Thymus (tissue), 11 donors: Measurements from ENCODE around the gene REXO4. TPM values are rescaled to one million over a fixed set of nuclear protein-coding genes. Genes with fewer than 3 reads are reported as not detected.

ENCODE experiments used
- DNase-seq, 9 donors: peaks; one replicate each; pipeline ENCODE4 v3.0.0-alpha.2; 2013; ENCODE audit warnings: low spot score in 9 of 9, low read depth in 6 of 9, missing footprints in 1 of 9
- H3K27ac ChIP-seq, 2 donors: one replicate each; pipeline ENCODE4 v1.5.1; 2013; ENCODE audit warnings: control low read depth in 1 of 2, low read depth in 1 of 2, low read length in 1 of 2, mild to moderate bottlenecking in 1 of 2, moderate library complexity in 1 of 2
- H3K27me3 ChIP-seq, 2 donors: one replicate each; pipeline ENCODE4 v1.5.1; 2013; ENCODE audit warnings: low read length in 1 of 2; ENCODE audit not compliant: control insufficient read depth in 2 of 2, insufficient read depth in 1 of 2
- H3K36me3 ChIP-seq, 2 donors: one replicate each; pipeline ENCODE4 v1.5.1; 2013; ENCODE audit warnings: low read length in 1 of 2, mild to moderate bottlenecking in 1 of 2, moderate library complexity in 1 of 2; ENCODE audit not compliant: control insufficient read depth in 2 of 2, insufficient read depth in 2 of 2
- H3K4me1 ChIP-seq, 2 donors: one replicate each; pipeline ENCODE4 v1.5.1; 2013; ENCODE audit warnings: low read length in 2 of 2; ENCODE audit not compliant: control insufficient read depth in 2 of 2, insufficient read depth in 2 of 2
- H3K4me3 ChIP-seq, 2 donors: one replicate each; pipeline ENCODE4 v1.5.1; 2013; ENCODE audit warnings: low read length in 2 of 2, control low read depth in 1 of 2, mild to moderate bottlenecking in 1 of 2
- H3K9me3 ChIP-seq, 2 donors: one replicate each; pipeline ENCODE4 v1.5.1; 2013; ENCODE audit warnings: low read length in 1 of 2, mild to moderate bottlenecking in 1 of 2; ENCODE audit not compliant: control insufficient read depth in 2 of 2, insufficient read depth in 1 of 2
- WGBS: extraction: QIAGEN DNeasy Blood & Tissue Kit; methylation state at CpG from one replicate; pipeline ENCODE4 v1.1.7; 2013; 5-methylcytosine and 5-hydroxymethylcytosine counted together
- polyA plus RNA-seq: library from polyadenylated mRNA; stranded (reverse); fragments of 200-250 nt; gene quantifications from one replicate; pipeline ENCODE4 v1.2.3, GENCODE V29; 2013
- total RNA-seq: library from RNA; stranded (reverse); fragments of 120-200 nt; gene quantifications from one replicate; pipeline ENCODE4 v1.2.4, GENCODE V29; 2013
- donor health status: healthy.

Gene REXO4
- total and polyA plus RNA-seq, 2 donors, result 17.5 to 20.4 TPM

DNA sequence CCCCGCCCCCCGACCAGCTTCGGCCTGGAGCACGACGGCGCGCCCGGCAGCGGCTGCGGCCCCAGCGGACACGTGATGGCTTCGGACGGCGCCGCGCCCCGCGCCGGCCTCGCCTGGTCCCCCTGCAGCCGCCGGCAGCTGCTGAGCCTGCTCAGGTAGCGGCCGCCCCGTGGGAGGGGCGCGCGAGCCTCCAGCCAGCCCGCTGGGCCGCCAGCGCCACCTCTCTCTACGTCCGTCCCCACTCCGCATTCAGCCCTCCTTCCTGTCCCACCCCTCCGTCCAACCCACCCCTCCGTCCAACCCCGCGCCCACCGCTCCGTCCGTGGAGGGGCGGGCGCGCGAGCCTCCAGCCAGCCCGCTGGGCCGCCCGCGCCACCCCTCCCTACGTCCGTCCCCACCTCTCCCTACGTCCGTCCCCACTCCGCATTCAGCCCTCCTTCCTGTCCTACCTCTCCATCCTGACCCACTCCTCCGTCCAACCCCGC, 10.8 kb upstream of the REXO4 start:
- Histone ChIP-seq H3K36me3 (no peaks in the 10 kb centered on the region), H3K4me1 (no peaks in the 10 kb centered on the region), H3K27ac (no peak overlapping the region), H3K27me3 (peaks cover 34 to 67% of the 10 kb centered on the region in 2 donors), H3K4me3 (peak overlapping the region in 1 of 2 donors; percentile 15), H3K9me3 (no peaks in the 10 kb centered on the region)
- DNase-seq, result no peak
- WGBS, result 4% methylated on average over 57 of the region's 57 CpGs

- peaks cover 34 to 67% of the 10 kb centered on the region in 2 donors for H3K27me3 ChIP-seq
- H3K4me3 ChIP-seq, result no peak overlapping the region
- 68% methylated on average over 10 of the region's 10 CpGs for WGBS
- H3K4me1 ChIP-seq, result no peaks in the 10 kb centered on the region
- H3K36me3 ChIP-seq, result no peaks in the 10 kb centered on the region
- DNase-seq, result no peak
- H3K27ac ChIP-seq, result no peak overlapping the region
- no peaks in the 10 kb centered on the region for H3K9me3 ChIP-seq
Measured at GRCh38 chr9:133427658-133428348, 10.0 kb upstream of the REXO4 start.

DNA sequence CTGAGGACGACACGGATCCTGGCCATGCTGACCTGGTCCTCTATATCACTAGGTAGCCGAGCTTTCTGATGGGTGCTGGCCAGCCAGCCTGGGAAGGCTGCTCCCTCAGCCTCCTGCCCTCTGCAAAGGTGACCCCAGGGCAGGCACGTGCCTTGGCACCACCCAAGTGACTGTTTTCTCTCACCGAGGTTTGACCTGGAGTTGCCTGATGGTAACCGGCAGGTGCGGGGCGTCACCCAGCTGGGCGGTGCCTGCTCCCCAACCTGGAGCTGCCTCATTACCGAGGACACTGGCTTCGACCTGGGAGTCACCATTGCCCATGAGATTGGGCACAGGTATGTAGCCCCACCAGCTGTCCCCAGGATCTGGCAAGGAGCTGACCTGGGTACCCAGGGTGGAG, 8.2 kb upstream of the REXO4 start:
- Histone ChIP-seq H3K27ac (no peak overlapping the region), H3K27me3 (peaks cover 34 to 59% of the 10 kb centered on the region in 2 donors), H3K9me3 (no peaks in the 10 kb centered on the region), H3K36me3 (no peaks in the 10 kb centered on the region), H3K4me1 (no peaks in the 10 kb centered on the region), H3K4me3 (no peak overlapping the region)
- DNase-seq, result no peak
- 96% methylated on average over 11 of the region's 11 CpGs for WGBS

DNA sequence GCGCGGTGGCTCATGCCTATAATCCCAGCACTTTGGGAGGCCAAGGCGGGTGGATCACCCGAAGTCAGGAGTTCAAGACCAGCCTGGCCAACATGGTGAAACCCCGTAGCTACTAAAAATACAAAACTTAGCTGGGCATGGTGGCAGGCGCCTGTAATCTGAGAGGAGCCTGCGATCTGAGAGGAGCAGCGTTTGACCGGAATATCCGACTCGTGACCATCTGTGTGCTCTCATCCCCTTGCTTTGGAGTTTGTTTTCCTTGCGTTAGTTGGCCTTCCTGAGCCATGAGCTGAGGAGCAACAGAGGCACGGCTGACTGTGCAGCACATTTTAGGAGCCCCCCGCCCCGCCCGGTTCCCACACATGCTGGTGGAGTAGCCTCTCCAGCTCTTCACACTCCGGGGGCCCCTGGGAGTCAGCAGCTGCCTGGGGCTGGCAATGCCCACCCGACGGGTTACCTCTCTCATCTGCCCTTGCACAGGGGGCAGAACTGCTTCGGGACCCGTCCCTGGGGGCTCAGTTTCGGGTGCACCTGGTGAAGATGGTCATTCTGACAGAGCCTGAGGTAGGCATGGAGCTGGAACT, 7.3 kb upstream of the REXO4 start:
- Histone ChIP-seq H3K9me3 (no peaks in the 10 kb centered on the region), H3K27ac (no peak overlapping the region), H3K27me3 (peaks cover 31 to 50% of the 10 kb centered on the region in 2 donors), H3K36me3 (no peaks in the 10 kb centered on the region), H3K4me3 (no peak overlapping the region), H3K4me1 (no peaks in the 10 kb centered on the region)
- 96% methylated on average over 22 of the region's 22 CpGs for WGBS
- DNase-seq, result no peak

- Histone ChIP-seq H3K27ac (no peak overlapping the region), H3K9me3 (no peaks in the 10 kb centered on the region), H3K4me3 (no peak overlapping the region), H3K4me1 (no peaks in the 10 kb centered on the region), H3K27me3 (peaks cover 23 to 40% of the 10 kb centered on the region in 2 donors), H3K36me3 (no peaks in the 10 kb centered on the region)
- WGBS, result 95% methylated on average over 12 of the region's 12 CpGs
- DNase-seq, result no peak
Measured at GRCh38 chr9:133424187-133424586, 6.4 kb upstream of the REXO4 start.

GRCh38 chr9:133423216-133423615, 5.4 kb upstream of the REXO4 start:
- Histone ChIP-seq H3K4me3 (no peak overlapping the region), H3K4me1 (peaks cover 0 to 4% of the 10 kb centered on the region in 2 donors), H3K9me3 (peaks cover 0 to 9% of the 10 kb centered on the region in 2 donors), H3K27ac (no peak overlapping the region), H3K27me3 (peaks cover 16 to 33% of the 10 kb centered on the region in 2 donors), H3K36me3 (no peaks in the 10 kb centered on the region)
- no peak for DNase-seq
- 95% methylated on average over 3 of the region's 3 CpGs for WGBS

- WGBS, result 83% methylated on average over 23 of the region's 23 CpGs
- Histone ChIP-seq H3K36me3 (no peaks in the 10 kb centered on the region), H3K9me3 (peaks cover 0 to 12% of the 10 kb centered on the region in 2 donors), H3K27me3 (peaks cover 3 to 19% of the 10 kb centered on the region in 2 donors), H3K4me3 (no peak within 1 kb of the TSS), H3K27ac (no peak within 1 kb of the TSS), H3K4me1 (peaks cover 3 to 13% of the 10 kb centered on the region in 2 donors)
- DNase-seq, result peak in 1 of 9 donors; percentile 17
Measured at GRCh38 chr9:133421615-133422542, 4.1 kb upstream of the REXO4 start, which contains the start of gene ADAMTS13. Gene ADAMTS13 (plus strand): TSS chr9:133422367. CDS start chr9:133422444, 77 bp downstream.

DNA sequence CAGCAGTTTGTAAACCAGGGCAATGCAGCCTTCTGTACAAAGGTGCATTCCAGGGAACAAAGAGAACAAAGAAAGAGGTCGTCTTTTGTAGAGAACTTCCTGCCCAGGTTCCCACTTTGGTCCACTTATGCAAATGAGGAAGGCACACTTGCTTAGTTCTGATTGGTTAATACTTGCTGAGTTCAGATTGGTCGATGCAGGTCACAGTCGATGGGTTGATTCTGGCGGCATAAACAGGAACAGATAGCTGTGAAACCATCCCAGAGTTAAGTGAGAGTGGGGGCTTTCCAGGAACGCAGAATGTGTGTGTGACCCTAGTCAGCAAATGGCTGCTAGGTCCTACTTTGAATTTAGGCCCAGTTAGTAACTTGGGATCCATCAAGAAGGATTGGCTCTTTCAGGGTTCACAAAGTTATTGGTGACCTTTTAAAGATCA, 2.6 kb upstream of the REXO4 start:
- Histone ChIP-seq H3K4me1 (peaks cover 11 to 20% of the 10 kb centered on the region in 2 donors), H3K4me3 (no peak overlapping the region), H3K9me3 (peaks cover 0 to 12% of the 10 kb centered on the region in 2 donors), H3K27ac (no peak overlapping the region), H3K27me3 (peaks cover 0 to 5% of the 10 kb centered on the region in 2 donors), H3K36me3 (peaks cover 0 to 3% of the 10 kb centered on the region in 2 donors)
- DNase-seq, result no peak
- 64% methylated on average over 5 of the region's 5 CpGs for WGBS
